ENCODE measurements around the gene HOXA1. TPM values are rescaled to one million over a fixed set of nuclear protein-coding genes. Genes with fewer than 3 reads are reported as not detected.

Gene HOXA1
- total RNA-seq, 1 donor from 2014 or later = 0.16 TPM

DNA sequence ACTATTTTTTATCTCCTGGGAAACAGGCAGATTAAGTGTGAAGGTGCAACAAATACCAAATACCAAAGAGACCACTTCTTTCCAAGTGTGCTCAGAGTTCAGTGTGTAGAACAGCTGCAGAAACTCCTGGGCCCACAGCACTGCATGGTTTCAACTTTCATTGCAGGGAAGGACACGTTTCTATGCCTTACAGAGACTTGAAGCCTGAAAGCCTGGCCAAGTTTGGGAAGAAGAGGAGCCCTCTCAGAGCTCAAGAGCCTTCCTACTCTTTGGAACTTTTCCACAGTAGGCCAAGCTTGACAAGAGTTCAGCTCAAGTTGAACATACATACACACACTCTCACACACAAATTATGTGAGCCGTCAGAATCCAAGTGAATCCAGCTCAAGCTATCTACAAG lies 32.2 kb upstream of the HOXA1 start:
- H3K4me3 Mint-ChIP-seq (ENCODE audit: low read depth) = no peak overlapping the region
- H3K27ac Mint-ChIP-seq = no peak overlapping the region
- DNase-seq (ENCODE audit: low spot score) = no peak
- no peaks in the 10 kb centered on the region for H3K4me1 Mint-ChIP-seq (ENCODE audit: low read depth)
- H3K9me3 Mint-ChIP-seq = no peaks in the 10 kb centered on the region
- intact Hi-C loops (cut with micrococcal nuclease) = no loop called here
- H3K27me3 Mint-ChIP-seq (ENCODE audit: low read depth) = peaks cover 46% of the 10 kb centered on the region
- H3K36me3 Mint-ChIP-seq (ENCODE audit: low read depth) = no peaks in the 10 kb centered on the region

DNA sequence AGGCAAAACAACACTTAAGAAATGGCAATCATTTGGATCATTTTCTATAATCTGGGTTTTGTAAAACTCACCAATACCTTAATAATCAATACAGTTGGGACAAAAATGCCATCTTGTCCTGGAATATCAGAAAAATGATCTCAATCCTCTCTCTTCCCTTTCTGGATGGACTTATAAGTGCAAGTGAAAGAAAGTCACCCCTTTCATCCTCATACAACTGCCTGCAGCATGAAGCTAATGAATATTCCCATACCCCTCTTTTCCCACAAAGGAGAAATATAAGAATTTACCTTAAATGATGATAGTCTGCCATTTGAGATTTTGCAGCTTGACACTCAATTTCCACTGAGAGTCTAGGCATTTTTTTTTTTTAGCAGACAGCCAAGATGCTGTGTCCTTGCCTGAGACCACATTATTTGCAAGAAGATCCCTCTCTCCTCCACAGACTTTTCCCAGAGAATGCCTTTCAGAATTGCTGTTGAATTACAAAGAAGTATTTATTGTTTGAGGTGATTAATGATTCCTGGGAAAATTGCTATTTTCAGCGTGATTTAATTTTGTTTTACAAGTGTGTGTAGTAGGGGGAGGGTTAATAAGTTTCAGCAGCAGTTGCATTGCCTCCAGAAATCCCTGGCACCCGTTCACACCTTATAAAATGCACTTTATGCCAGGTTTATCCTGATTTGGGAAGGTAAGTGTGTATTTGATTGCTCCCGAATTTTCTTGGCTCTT lies 31.0 kb upstream of the HOXA1 start:
- Mint-ChIP-seq H3K36me3 (ENCODE audit: low read depth) (no peaks in the 10 kb centered on the region), H3K4me1 (ENCODE audit: low read depth) (no peaks in the 10 kb centered on the region), H3K4me3 (ENCODE audit: low read depth) (no peak overlapping the region), H3K27me3 (ENCODE audit: low read depth) (peaks cover 38% of the 10 kb centered on the region), H3K9me3 (no peaks in the 10 kb centered on the region), H3K27ac (no peak overlapping the region)
- intact Hi-C loops (cut with micrococcal nuclease) = no loop called here
- no peak for DNase-seq (ENCODE audit: low spot score)

DNA sequence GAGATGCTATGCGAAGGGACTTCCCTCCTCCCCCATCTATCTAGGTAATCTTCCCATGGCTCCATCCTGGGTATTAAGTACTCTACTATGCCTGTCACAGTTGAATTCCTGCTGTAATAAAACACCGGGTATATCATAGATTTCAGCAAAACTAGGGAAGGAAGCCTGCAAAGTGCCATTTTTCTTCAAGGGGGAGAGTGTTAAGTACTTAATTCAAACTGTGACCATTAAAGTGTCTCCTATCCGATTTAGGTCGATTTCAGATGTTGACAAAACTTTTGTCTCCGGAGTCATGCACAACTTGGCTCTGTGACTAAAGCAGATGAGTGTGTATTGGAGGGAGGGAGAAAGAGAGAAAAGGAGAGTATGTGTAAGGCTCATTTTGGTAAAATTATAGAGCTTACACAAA lies 30.2 kb upstream of the HOXA1 start:
- H3K4me1 Mint-ChIP-seq (ENCODE audit: low read depth) = no peaks in the 10 kb centered on the region
- H3K9me3 Mint-ChIP-seq = no peaks in the 10 kb centered on the region
- no peak overlapping the region for H3K4me3 Mint-ChIP-seq (ENCODE audit: low read depth)
- DNase-seq (ENCODE audit: low spot score) = no peak
- H3K27me3 Mint-ChIP-seq (ENCODE audit: low read depth) = peaks cover 34% of the 10 kb centered on the region
- intact Hi-C loops (cut with micrococcal nuclease) = no loop called here
- H3K27ac Mint-ChIP-seq = no peak overlapping the region
- H3K36me3 Mint-ChIP-seq (ENCODE audit: low read depth) = no peaks in the 10 kb centered on the region

DNA sequence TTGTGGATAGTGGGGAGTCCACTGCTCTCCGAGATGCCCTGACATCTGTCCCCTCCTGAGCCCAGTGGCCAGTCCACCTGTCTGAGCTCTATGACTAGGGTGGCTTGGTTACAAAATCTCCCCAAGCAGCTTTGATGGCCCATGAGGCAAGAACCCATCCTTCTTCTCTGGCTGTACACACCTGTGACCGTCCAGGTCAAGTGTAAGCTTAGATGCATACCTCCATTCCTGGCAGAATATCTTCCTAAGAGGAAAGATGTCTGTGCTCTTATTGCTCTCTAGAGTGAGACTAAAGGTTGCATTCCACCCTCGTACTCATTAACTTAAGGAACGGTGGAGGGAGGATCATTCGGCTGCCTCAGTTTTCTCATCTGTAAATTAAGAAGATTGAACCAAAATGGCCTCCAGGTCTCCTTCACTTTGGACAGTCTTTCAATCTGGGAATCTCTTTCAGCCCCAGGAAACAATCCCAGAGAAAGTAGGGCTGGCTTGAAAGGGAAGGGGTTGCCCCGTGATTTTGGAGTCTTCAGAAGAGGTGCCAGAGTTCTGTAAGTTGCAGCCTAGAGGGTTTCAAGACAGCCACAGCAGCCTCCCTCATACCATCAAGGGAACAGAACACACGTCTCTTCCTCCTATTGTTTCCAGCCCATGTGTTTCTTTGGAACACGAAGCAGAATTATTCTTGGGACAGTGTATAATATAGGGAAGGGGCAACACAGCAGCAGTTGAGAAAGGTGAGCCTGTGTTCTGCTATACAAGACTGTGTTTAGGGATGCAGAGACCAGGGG lies 29.3 kb upstream of the HOXA1 start:
- Mint-ChIP-seq H3K4me3 (ENCODE audit: low read depth) (no peak overlapping the region), H3K9me3 (no peaks in the 10 kb centered on the region), H3K4me1 (ENCODE audit: low read depth) (no peaks in the 10 kb centered on the region), H3K27ac (no peak overlapping the region), H3K36me3 (ENCODE audit: low read depth) (no peaks in the 10 kb centered on the region), H3K27me3 (ENCODE audit: low read depth) (peaks cover 34% of the 10 kb centered on the region)
- no peak for DNase-seq (ENCODE audit: low spot score)
- intact Hi-C loops (cut with micrococcal nuclease) = no loop called here

DNA sequence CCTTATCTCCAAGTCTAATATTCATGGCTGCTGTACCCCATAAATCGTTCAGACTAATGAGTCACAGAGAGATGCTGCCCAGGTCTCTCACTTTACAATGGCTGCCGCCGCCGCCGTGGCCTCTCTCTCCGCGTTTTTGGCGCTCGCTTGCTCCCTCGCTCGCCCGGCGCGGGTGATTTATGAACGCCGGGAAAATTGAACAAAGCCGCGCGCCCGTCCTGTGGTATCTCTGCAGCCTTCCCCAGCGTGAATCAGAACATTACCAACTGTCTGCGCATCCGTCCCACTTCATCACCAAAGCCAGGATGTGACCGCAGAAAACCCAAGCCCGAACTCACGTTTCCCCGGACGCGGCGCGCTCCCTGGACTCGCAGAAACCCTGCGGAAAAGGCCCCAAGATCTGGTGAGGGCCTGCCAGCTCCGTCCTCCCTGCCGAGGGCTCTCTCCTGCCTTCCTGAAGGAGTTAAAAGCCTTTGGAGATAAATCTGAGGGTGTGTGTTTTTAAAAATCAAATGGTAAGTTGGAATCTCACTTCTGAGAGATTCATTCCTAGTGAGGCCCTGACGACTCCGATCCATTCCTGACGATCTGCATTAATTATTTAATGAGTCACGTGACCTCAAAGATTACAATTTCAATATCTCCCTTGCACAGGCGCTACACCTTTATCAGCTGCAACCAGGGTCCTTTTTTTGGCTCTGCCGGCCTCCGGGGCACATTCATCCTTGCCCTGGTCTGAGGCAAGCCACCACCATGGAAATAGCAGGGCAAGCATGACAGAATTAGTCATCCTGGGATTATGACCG lies 28.5 kb upstream of the HOXA1 start:
- no peak for DNase-seq (ENCODE audit: low spot score)
- intact Hi-C loops (cut with micrococcal nuclease) = no loop called here
- H3K27ac Mint-ChIP-seq = no peak overlapping the region
- H3K4me1 Mint-ChIP-seq (ENCODE audit: low read depth) = no peaks in the 10 kb centered on the region
- no peaks in the 10 kb centered on the region for H3K9me3 Mint-ChIP-seq
- H3K4me3 Mint-ChIP-seq (ENCODE audit: low read depth) = no peak overlapping the region
- no peaks in the 10 kb centered on the region for H3K36me3 Mint-ChIP-seq (ENCODE audit: low read depth)
- peaks cover 32% of the 10 kb centered on the region for H3K27me3 Mint-ChIP-seq (ENCODE audit: low read depth)

DNA sequence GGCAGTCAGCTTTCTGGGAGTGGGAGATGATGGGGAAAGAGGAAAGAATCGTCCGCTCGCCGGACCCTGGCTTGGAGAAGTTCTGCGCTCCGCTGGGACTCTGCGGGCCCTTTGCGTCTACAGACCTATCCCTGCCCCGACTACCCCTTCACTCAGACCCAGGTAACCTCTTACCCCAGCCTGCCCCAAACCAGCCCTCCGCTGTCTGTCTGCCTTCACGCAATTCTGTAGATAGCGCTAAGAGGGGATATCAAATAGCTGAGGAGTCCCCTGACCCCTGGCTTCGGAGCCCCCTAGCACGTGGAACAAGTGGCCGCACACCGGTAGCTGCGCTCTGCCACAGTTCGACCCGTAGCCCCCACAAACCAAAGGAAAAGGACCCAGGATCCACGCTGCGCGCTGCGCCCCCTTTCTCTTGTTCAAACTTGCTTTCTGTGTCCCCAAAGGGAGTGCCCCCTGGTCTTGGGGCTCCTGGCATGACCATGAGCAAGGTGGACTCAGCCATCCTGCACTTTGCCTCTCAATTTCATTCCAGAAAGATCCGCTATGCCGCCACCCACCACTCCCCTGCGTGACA lies 27.8 kb upstream of the HOXA1 start:
- no peak overlapping the region for H3K27ac Mint-ChIP-seq
- DNase-seq (ENCODE audit: low spot score) = no peak
- no peaks in the 10 kb centered on the region for H3K36me3 Mint-ChIP-seq (ENCODE audit: low read depth)
- intact Hi-C loops (cut with micrococcal nuclease) = no loop called here
- H3K27me3 Mint-ChIP-seq (ENCODE audit: low read depth) = peaks cover 28% of the 10 kb centered on the region
- H3K4me3 Mint-ChIP-seq (ENCODE audit: low read depth) = no peak overlapping the region
- H3K4me1 Mint-ChIP-seq (ENCODE audit: low read depth) = no peaks in the 10 kb centered on the region
- H3K9me3 Mint-ChIP-seq = no peaks in the 10 kb centered on the region

DNA sequence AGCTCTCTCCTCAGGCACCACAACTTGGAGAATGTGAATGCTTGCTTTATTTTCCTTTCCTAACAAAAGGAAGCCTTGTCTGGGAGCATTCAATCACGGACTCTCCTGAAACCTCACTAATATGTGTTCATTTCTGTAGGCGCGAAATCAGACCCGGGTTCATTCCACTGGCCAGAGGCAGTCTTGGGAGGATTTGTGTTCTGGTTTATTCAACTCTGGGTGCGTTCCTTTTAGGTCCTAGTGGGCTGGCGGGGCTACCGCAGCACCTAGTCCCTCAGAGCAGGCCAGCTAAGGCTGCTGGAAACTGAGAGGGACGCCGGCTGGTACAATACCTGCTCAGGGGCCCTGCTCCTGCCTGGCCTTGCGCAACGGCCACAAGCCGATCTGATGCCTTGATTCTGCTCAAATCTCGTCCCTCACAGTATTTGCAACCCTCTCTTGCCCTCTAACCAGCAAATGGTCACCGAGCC lies 27.2 kb upstream of the HOXA1 start:
- intact Hi-C loops (cut with micrococcal nuclease) = no loop called here
- peaks cover 26% of the 10 kb centered on the region for H3K27me3 Mint-ChIP-seq (ENCODE audit: low read depth)
- H3K36me3 Mint-ChIP-seq (ENCODE audit: low read depth) = no peaks in the 10 kb centered on the region
- H3K4me1 Mint-ChIP-seq (ENCODE audit: low read depth) = no peaks in the 10 kb centered on the region
- no peaks in the 10 kb centered on the region for H3K9me3 Mint-ChIP-seq
- no peak overlapping the region for H3K27ac Mint-ChIP-seq
- no peak overlapping the region for H3K4me3 Mint-ChIP-seq (ENCODE audit: low read depth)
- DNase-seq (ENCODE audit: low spot score) = no peak

DNA sequence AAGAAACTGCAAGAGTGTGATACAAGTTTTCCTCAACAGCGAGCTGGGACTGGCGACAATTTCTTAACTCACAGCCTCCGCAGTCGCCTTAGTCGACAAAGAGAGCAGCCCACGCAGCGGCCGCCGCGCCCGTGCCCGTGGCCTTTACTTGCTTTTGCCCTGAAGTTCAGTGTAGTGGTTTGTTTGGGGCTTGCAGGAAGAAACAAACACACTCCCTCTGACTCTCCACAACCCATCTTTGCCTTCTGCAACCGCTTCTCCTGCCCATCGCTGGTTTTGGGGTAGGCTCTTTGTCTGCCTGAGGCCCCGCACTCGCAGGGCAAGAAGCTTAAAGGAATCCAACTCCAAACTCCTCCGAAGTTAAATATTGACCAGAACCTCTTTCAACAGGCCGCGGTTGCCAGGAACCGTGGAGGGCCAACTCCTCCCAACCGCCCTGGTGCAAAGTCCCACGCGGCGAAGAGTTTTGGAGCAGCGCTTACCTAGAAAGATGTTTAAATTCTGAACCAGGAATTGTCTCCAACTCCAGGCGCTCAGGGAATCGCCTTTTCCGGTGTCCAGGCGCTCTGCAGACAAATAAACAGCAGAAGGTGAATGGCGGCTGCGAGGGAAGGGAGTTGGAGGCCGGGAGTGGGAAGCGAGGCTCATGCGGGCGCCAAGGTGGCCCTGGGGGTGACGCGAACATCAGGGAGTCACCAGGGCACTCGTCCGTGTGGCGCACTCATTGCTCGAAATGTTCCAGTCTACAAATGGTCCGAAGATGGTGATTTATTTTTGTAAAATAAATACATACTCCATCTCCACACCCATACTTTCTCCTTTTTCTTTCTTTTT lies 26.5 kb upstream of the HOXA1 start:
- no peaks in the 10 kb centered on the region for H3K4me1 Mint-ChIP-seq (ENCODE audit: low read depth)
- H3K27me3 Mint-ChIP-seq (ENCODE audit: low read depth) = peaks cover 20% of the 10 kb centered on the region
- no peaks in the 10 kb centered on the region for H3K36me3 Mint-ChIP-seq (ENCODE audit: low read depth)

DNA sequence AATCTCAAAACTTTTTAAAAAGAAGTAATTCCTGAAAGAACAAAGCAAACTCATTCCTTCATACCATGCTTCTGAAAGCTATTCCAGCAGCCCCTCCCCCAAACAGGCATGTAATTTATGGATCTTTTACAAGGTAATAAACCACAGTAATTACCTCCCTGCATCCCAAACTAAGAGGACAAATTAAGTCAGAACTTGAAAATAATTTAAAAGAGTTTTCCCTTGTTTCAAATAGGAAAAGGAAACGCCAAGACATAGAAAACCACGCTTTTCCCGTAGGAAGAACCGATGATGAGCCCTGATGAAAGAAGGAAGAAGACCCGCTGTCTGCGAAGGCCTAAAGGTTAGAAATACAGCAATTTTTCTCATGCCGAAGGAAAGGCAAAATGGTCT lies 25.9 kb upstream of the HOXA1 start:
- no peak for DNase-seq (ENCODE audit: low spot score)
- Mint-ChIP-seq H3K4me1 (ENCODE audit: low read depth) (no peaks in the 10 kb centered on the region), H3K9me3 (no peaks in the 10 kb centered on the region), H3K36me3 (ENCODE audit: low read depth) (no peaks in the 10 kb centered on the region), H3K27me3 (ENCODE audit: low read depth) (peaks cover 14% of the 10 kb centered on the region), H3K27ac (no peak overlapping the region), H3K4me3 (ENCODE audit: low read depth) (no peak overlapping the region)
- intact Hi-C loops (cut with micrococcal nuclease) = no loop called here

More for the DNA sequence above, 26.5 kb upstream of the HOXA1 start:
- intact Hi-C loops (cut with micrococcal nuclease) = no loop called here
- DNase-seq (ENCODE audit: low spot score) = no peak
- no peak overlapping the region for H3K4me3 Mint-ChIP-seq (ENCODE audit: low read depth)
- no peaks in the 10 kb centered on the region for H3K9me3 Mint-ChIP-seq
- no peak overlapping the region for H3K27ac Mint-ChIP-seq

DNA sequence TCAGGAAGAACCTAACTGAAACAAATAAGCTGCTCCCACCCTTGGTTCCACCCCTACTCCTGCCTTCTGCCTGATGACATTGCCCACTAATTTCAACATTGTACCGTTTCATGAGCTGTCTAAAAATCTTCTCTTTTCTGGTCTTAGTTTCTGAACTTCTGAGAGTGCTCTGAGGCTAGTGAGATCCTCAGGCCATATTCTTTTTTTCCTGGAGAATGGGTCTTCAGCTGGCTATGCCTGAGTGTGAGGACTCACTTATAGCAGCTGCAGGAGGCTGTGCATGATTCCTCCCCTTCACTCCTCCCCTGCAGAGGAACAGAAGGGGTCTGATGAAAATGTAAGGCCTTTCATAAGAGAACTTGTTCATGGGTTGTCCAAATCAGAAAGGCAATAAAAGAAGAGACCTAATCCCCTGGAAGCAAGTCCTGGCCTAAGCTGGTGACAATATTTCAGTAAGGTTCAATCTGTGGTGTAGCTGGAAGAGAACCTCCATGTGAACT lies 23.7 kb upstream of the HOXA1 start:
- H3K27me3 Mint-ChIP-seq (ENCODE audit: low read depth) = peaks cover 3% of the 10 kb centered on the region
- no peaks in the 10 kb centered on the region for H3K36me3 Mint-ChIP-seq (ENCODE audit: low read depth)
- H3K27ac Mint-ChIP-seq = no peak overlapping the region
- DNase-seq (ENCODE audit: low spot score) = no peak
- H3K4me1 Mint-ChIP-seq (ENCODE audit: low read depth) = no peaks in the 10 kb centered on the region
- intact Hi-C loops (cut with micrococcal nuclease) = no loop called here
- no peak overlapping the region for H3K4me3 Mint-ChIP-seq (ENCODE audit: low read depth)
- H3K9me3 Mint-ChIP-seq = no peaks in the 10 kb centered on the region

DNA sequence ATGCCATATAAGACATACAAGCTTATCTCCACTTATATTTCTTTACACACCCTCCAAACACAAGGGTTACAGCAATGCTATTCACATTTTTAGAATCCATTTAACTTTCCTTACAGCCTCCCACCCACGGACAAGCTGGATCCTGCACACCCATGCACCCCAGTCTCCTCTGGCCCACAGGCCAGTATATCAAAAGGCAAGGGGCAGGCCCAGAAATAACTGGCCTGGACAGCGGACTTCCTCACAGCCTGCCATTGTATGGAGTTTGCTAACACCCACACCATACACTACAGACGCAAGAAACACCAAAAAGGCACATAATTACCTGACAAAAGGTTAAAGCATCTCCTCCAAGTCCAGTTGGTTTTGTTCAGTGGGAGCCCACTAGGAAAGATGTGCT lies 22.8 kb upstream of the HOXA1 start:
- intact Hi-C loops (cut with micrococcal nuclease) = no loop called here
- no peaks in the 10 kb centered on the region for H3K36me3 Mint-ChIP-seq (ENCODE audit: low read depth)
- H3K4me1 Mint-ChIP-seq (ENCODE audit: low read depth) = no peaks in the 10 kb centered on the region
- no peaks in the 10 kb centered on the region for H3K9me3 Mint-ChIP-seq
- H3K27me3 Mint-ChIP-seq (ENCODE audit: low read depth) = peaks cover 3% of the 10 kb centered on the region
- DNase-seq (ENCODE audit: low spot score) = no peak
- H3K27ac Mint-ChIP-seq = no peak overlapping the region
- no peak overlapping the region for H3K4me3 Mint-ChIP-seq (ENCODE audit: low read depth)

Measured in activated T-helper 2 cell treated with anti-CD3 and anti-CD28 coated beads, Interferon-gamma antibody, Interleukin-2, Interleukin-4, amounts not matched to agents 10 μg/mL and 5 μg/mL and 100 μg/mL, durations not matched to agents 14 hours and 24 hours and 36 hours (primary cell).